Liver (tissue), 3 donors: ENCODE results near the gene RAB3IP.

Experiments
- ATF3 ChIP-seq: IDR thresholded peaks from 2 replicates; pipeline ENCODE4 v1.6.1; 2016; ENCODE audit warnings: antibody characterized with exemption
- CTCF ChIP-seq: fragments of 150-350 bp; IDR thresholded peaks from 2 replicates; pipeline ENCODE4 v1.5.1; 2017; ENCODE audit warnings: improper control_type of control experiment, low read depth, low read length; ENCODE audit not compliant: missing input control
- RAD21 ChIP-seq, 2 donors: IDR thresholded peaks; 2 replicates each; pipeline ENCODE4 v1.6.1; 2016; ENCODE audit warnings: antibody characterized with exemption in 2 of 2, mild to moderate bottlenecking in 2 of 2
- REST ChIP-seq: IDR thresholded peaks from 2 replicates; pipeline ENCODE4 v1.6.1; 2016; ENCODE audit warnings: antibody characterized with exemption, mild to moderate bottlenecking
- SP1 ChIP-seq: IDR thresholded peaks from 2 replicates; pipeline ENCODE4 v1.6.1; 2018; ENCODE audit warnings: antibody characterized with exemption, mild to moderate bottlenecking
- TAF1 ChIP-seq: conservative IDR thresholded peaks from 2 replicates; pipeline ENCODE4 v1.6.1; 2016; ENCODE audit warnings: antibody characterized with exemption, mild to moderate bottlenecking
- ZBTB33 ChIP-seq: IDR thresholded peaks from 2 replicates; pipeline ENCODE4 v1.6.1; 2016; ENCODE audit warnings: antibody characterized with exemption
- donor health status: healthy.
- donor health status: healthy.

- TF ChIP-seq SP1 (no peak), CTCF (no peak), REST (no peak), ZBTB33 (no peak), RAD21 (IDR thresholded peaks at IDR 0.05) (no peak), TAF1 (no peak), ATF3 (no peak)
Measured at GRCh38 chr12:69783365-69783764, 44.7 kb downstream of the RAB3IP start.
